GM12874 (cell line): ENCODE measurements around the gene SPECC1L.

Experiments used
- CTCF ChIP-seq: IDR thresholded peaks from 2 replicates; pipeline ENCODE4 v1.5.1; 2011; ENCODE audit warnings: low read depth, mild to moderate bottlenecking, control low read depth, low read length, moderate library complexity; ENCODE audit not compliant: insufficient read depth

The SPECC1L gene

GRCh38 chr22:24304062-24304675, 33.5 kb downstream of the SPECC1L start:
- TF ChIP-seq CTCF: no peak

GRCh38 chr22:24305260-24305692, 34.6 kb downstream of the SPECC1L start:
- TF ChIP-seq CTCF: no peak

GRCh38 chr22:24310969-24311368, 40.3 kb downstream of the SPECC1L start:
- TF ChIP-seq CTCF: no peak

GRCh38 chr22:24315367-24315966, 44.8 kb downstream of the SPECC1L start:
- no peak for TF ChIP-seq CTCF

GRCh38 chr22:24319451-24319850, 48.8 kb downstream of the SPECC1L start:
- no peak for TF ChIP-seq CTCF

GRCh38 chr22:24321999-24322398, 51.4 kb downstream of the SPECC1L start:
- no peak for TF ChIP-seq CTCF

GRCh38 chr22:24322522-24322921, 51.9 kb downstream of the SPECC1L start:
- TF ChIP-seq CTCF: no peak
